Osteoblast (primary cell): Measurements from ENCODE around the gene ACAP3. TPM values are rescaled to one million over a fixed set of nuclear protein-coding genes. Genes with fewer than 3 reads are reported as not detected.

Experiments used
- DNase-seq: peaks from one replicate; pipeline ENCODE4 v3.0.0; 2011; ENCODE audit warnings: low spot score, mixed read lengths; ENCODE audit not compliant: insufficient read length; ENCODE audit errors: missing footprints
- H2AFZ ChIP-seq: 2 replicates; pipeline ENCODE4 v1.6.0; 2011; ENCODE audit warnings: mild to moderate bottlenecking, low read length
- H3K27ac ChIP-seq: 2 replicates; pipeline ENCODE4 v1.5.1; 2011; ENCODE audit warnings: mild to moderate bottlenecking, low read depth, low read length, moderate library complexity
- H3K27me3 ChIP-seq: 2 replicates; pipeline ENCODE4 v1.6.0; 2012; ENCODE audit warnings: mild to moderate bottlenecking, control low read depth, inconsistent platforms, low read length, moderate library complexity; ENCODE audit not compliant: insufficient read depth
- H3K36me3 ChIP-seq: 2 replicates; pipeline ENCODE4 v1.5.1; 2011; ENCODE audit warnings: mild to moderate bottlenecking, low read length, control low read depth, moderate library complexity; ENCODE audit not compliant: insufficient read depth
- H3K4me1 ChIP-seq: 2 replicates; pipeline ENCODE4 v1.5.1; 2011; ENCODE audit warnings: mild to moderate bottlenecking, low read length, control low read depth, moderate library complexity; ENCODE audit not compliant: insufficient read depth
- H3K4me2 ChIP-seq: 2 replicates; pipeline ENCODE4 v1.6.0; 2011; ENCODE audit warnings: mild to moderate bottlenecking, low read length; ENCODE audit not compliant: insufficient read depth
- H3K4me3 ChIP-seq: fragments of 200-600 bp; sonication (generic); 3 replicates; pipeline ENCODE4 v1.5.1; 2012; ENCODE audit warnings: mild to moderate bottlenecking, low read length, inconsistent platforms; ENCODE audit not compliant: insufficient read depth
- H3K79me2 ChIP-seq: 2 replicates; pipeline ENCODE4 v1.6.0; 2012; ENCODE audit warnings: mild to moderate bottlenecking, low read length, control low read depth, inconsistent platforms; ENCODE audit not compliant: insufficient read depth
- H3K9me3 ChIP-seq: 2 replicates; pipeline ENCODE4 v1.5.1; 2011; ENCODE audit warnings: low read depth, low read length, control low read depth
- H4K20me1 ChIP-seq: 2 replicates; pipeline ENCODE4 v1.6.0; 2012; ENCODE audit warnings: mild to moderate bottlenecking, low read length, control low read depth; ENCODE audit not compliant: insufficient read depth
- CTCF ChIP-seq: IDR thresholded peaks from 2 replicates; pipeline ENCODE4 v1.5.1; 2011; ENCODE audit warnings: mild to moderate bottlenecking, low read depth, low read length, moderate library complexity; ENCODE audit errors: extremely low read depth
- total RNA-seq: library from RNA; depleted of rRNA; stranded (reverse); fragments of >200 nt; gene quantifications from 2 replicates; pipeline ENCODE4 v1.2.3, GENCODE V29; 2012

ACAP3 gene
- total RNA-seq, 1 donor, result 46.7 TPM

GRCh38 chr1:1321477-1321876 lies 13.7 kb upstream of the ACAP3 start:
- no peak overlapping the region for H2AFZ ChIP-seq
- H3K4me3 ChIP-seq, result no peak overlapping the region
- H3K4me1 ChIP-seq, result peaks cover 22% of the 10 kb centered on the region
- no peak overlapping the region for H3K4me2 ChIP-seq
- TF ChIP-seq CTCF, result no peak
- H3K27me3 ChIP-seq, result no peaks in the 10 kb centered on the region
- H3K27ac ChIP-seq, result peak overlapping the region; percentile 33
- peaks cover 81% of the 10 kb centered on the region for H3K79me2 ChIP-seq
- H4K20me1 ChIP-seq, result peaks cover 51% of the 10 kb centered on the region
- H3K9me3 ChIP-seq, result no peaks in the 10 kb centered on the region
- H3K36me3 ChIP-seq, result peaks cover 23% of the 10 kb centered on the region
- no peak for DNase-seq

- Histone ChIP-seq H3K4me3 (no peak overlapping the region), H3K4me2 (no peak overlapping the region), H3K36me3 (peaks cover 23% of the 10 kb centered on the region), H4K20me1 (peaks cover 45% of the 10 kb centered on the region), H2AFZ (no peak overlapping the region), H3K9me3 (no peaks in the 10 kb centered on the region), H3K79me2 (peaks cover 79% of the 10 kb centered on the region), H3K4me1 (peaks cover 20% of the 10 kb centered on the region), H3K27me3 (no peaks in the 10 kb centered on the region), H3K27ac (peak overlapping the region; percentile 37)
- TF ChIP-seq CTCF, result no peak
- no peak for DNase-seq
These were observed 13.1 kb upstream of the ACAP3 start for GRCh38 chr1:1320666-1321448.

GRCh38 chr1:1319646-1319941 lies 11.9 kb upstream of the ACAP3 start:
- H3K36me3 ChIP-seq, result peaks cover 26% of the 10 kb centered on the region
- no peak for TF ChIP-seq CTCF
- DNase-seq, result no peak
- H4K20me1 ChIP-seq, result peaks cover 38% of the 10 kb centered on the region
- no peak overlapping the region for H3K27ac ChIP-seq
- H3K79me2 ChIP-seq, result peaks cover 77% of the 10 kb centered on the region
- H3K4me3 ChIP-seq, result no peak overlapping the region
- H3K9me3 ChIP-seq, result no peaks in the 10 kb centered on the region
- no peaks in the 10 kb centered on the region for H3K27me3 ChIP-seq
- peaks cover 10% of the 10 kb centered on the region for H3K4me1 ChIP-seq
- H3K4me2 ChIP-seq, result no peak overlapping the region
- H2AFZ ChIP-seq, result no peak overlapping the region

- Histone ChIP-seq H2AFZ (no peak overlapping the region), H3K4me1 (peaks cover 10% of the 10 kb centered on the region), H3K4me2 (no peak overlapping the region), H3K4me3 (no peak overlapping the region), H4K20me1 (peaks cover 41% of the 10 kb centered on the region), H3K27ac (peak overlapping the region; percentile 78), H3K27me3 (no peaks in the 10 kb centered on the region), H3K9me3 (no peaks in the 10 kb centered on the region), H3K79me2 (peaks cover 73% of the 10 kb centered on the region), H3K36me3 (peaks cover 31% of the 10 kb centered on the region)
- DNase-seq, result no peak
- TF ChIP-seq CTCF, result no peak
These were observed 11.3 kb upstream of the ACAP3 start for GRCh38 chr1:1318777-1319645.
